HCT116 (cell line): ENCODE results near the gene DOP1A. TPM values are rescaled to one million over a fixed set of nuclear protein-coding genes. Genes with fewer than 3 reads are reported as not detected.

Experiments
- ATAC-seq: fragments of 200-7000 bp; cut with Tn5 transposase; 2 replicates; pipeline ENCODE4 v1.9.1; 2020; ENCODE audit warnings: mild to moderate bottlenecking, moderate library complexity
- BruUV-seq: library from RNA; stranded (reverse); fragments of 400-500 nt; replicated peaks from 2 replicates; lab custom pipeline; 2021; lab: Mats Ljungman, UMichigan
- CTCF ChIA-PET: fragments of 300-600 bp; sonication (Branson Sonifier 250); formaldehyde crosslinking; loops from one replicate; lab custom pipeline; 2021; ENCODE audit warnings: antibody characterized with exemption; lab: Charles Lee
- POLR2A ChIA-PET: fragments of 300-600, 350-600 bp; sonication (Branson Sonifier 250); formaldehyde crosslinking; loops from one replicate; lab custom pipeline; 2021; ENCODE audit warnings: antibody characterized with exemption; lab: Charles Lee
- RAD21 ChIA-PET, 2 experiments: fragments of 300-600 bp; sonication (Branson Sonifier 250); formaldehyde crosslinking; loops; one replicate each; lab custom pipeline; 2023; ENCODE audit warnings: low total read pairs in 2 of 2; ENCODE audit not compliant: uncharacterized antibody in 2 of 2, unreplicated experiment in 2 of 2, low non-redundant PET in 1 of 2; lab: Charles Lee
- DNase-seq: peaks from one replicate; pipeline ENCODE4 v3.0.0-alpha.2; 2010; ENCODE audit warnings: low read depth, low spot score
- H2AFZ ChIP-seq: fragments of 200-600 bp; shearing (Covaris generic), sonication (generic); 2 replicates; pipeline ENCODE4 v1.6.1; 2017; ENCODE audit warnings: low read depth, mixed run types, mixed read lengths, antibody characterized with exemption, low read length; ENCODE audit not compliant: poor library complexity, severe bottlenecking
- H3K27ac ChIP-seq: 2 replicates; pipeline ENCODE4 v1.5.1; 2012; ENCODE audit warnings: low read depth, low read length
- H3K27me3 ChIP-seq: fragments of 200-600 bp; sonication (generic); 2 replicates; pipeline ENCODE4 v1.6.1; 2016; ENCODE audit warnings: mixed run types, low read length, mixed read lengths; ENCODE audit not compliant: insufficient read depth
- H3K36me3 ChIP-seq, 2 experiments: fragments of 200-500 bp in 1 of 2; fragments of 200-600 bp in 1 of 2; sonication (Bioruptor generic) in 1 of 2; sonication (generic) in 1 of 2; 2 replicates each; pipeline versions ENCODE4 v1.5.1 to v1.6.1; 2014 to 2016; ENCODE audit warnings: low read length in 2 of 2, inconsistent platforms in 1 of 2, mixed read lengths in 1 of 2, mixed run types in 1 of 2; ENCODE audit not compliant: insufficient read depth in 2 of 2, control insufficient read depth in 1 of 2
- H3K4me1 ChIP-seq, 2 experiments: fragments of 200-600 bp in 1 of 2; sonication (generic) in 1 of 2; 2 replicates each; pipeline versions ENCODE4 v1.5.1 to v1.6.1; 2012 to 2017; ENCODE audit warnings: low read length in 2 of 2, inconsistent platforms in 1 of 2, mild to moderate bottlenecking in 1 of 2, mixed read lengths in 1 of 2, mixed run types in 1 of 2, moderate library complexity in 1 of 2; ENCODE audit not compliant: insufficient read depth in 2 of 2, control insufficient read depth in 1 of 2
- H3K4me2 ChIP-seq: fragments of 200-600 bp; sonication (generic); 2 replicates; pipeline ENCODE4 v1.6.1; 2017; ENCODE audit warnings: mixed run types, low read length, mixed read lengths
- H3K4me3 ChIP-seq, 2 experiments: fragments of 200-600 bp in 1 of 2; sonication (generic) in 1 of 2; replicated peaks in 1 of 2; 2 replicates each; pipeline ENCODE4 v1.5.1; 2011 to 2016; ENCODE audit warnings: low read length in 2 of 2, control low read depth in 1 of 2, low read depth in 1 of 2, mild to moderate bottlenecking in 1 of 2, mixed read lengths in 1 of 2, mixed run types in 1 of 2
- H3K79me2 ChIP-seq: fragments of 200-600 bp; sonication (generic); 2 replicates; pipeline ENCODE4 v1.6.1; 2017; ENCODE audit warnings: mild to moderate bottlenecking, mixed run types, low read length, moderate library complexity, mixed read lengths; ENCODE audit not compliant: insufficient read depth
- H3K9ac ChIP-seq: fragments of 200-600 bp; sonication (generic); 2 replicates; pipeline ENCODE4 v1.6.1; 2016; ENCODE audit warnings: low read length, mixed read lengths
- H3K9me2 ChIP-seq: fragments of 200-600 bp; sonication (generic), shearing (Covaris generic); 2 replicates; pipeline ENCODE4 v1.6.1; 2017; ENCODE audit warnings: mixed run types, mild to moderate bottlenecking, moderate library complexity; ENCODE audit not compliant: insufficient read depth
- H3K9me3 ChIP-seq, 2 experiments: fragments of 200-500 bp in 1 of 2; fragments of 200-600 bp in 1 of 2; sonication (Bioruptor generic) in 1 of 2; sonication (generic) in 1 of 2; 2 replicates each; pipeline ENCODE4 v1.6.1; 2014 to 2017; ENCODE audit warnings: low read length in 2 of 2, mixed read lengths in 2 of 2, inconsistent platforms in 1 of 2, low read depth in 1 of 2, mild to moderate bottlenecking in 1 of 2, mixed run types in 1 of 2, moderate library complexity in 1 of 2; ENCODE audit not compliant: control insufficient read depth in 1 of 2, insufficient read depth in 1 of 2
- H4K20me1 ChIP-seq: fragments of 200-600 bp; sonication (generic), shearing (Covaris generic); 2 replicates; pipeline ENCODE4 v1.6.1; 2017; ENCODE audit warnings: mixed run types, mild to moderate bottlenecking, moderate library complexity; ENCODE audit not compliant: insufficient read depth
- CBX3 ChIP-seq: IDR thresholded peaks from 2 replicates; pipeline ENCODE4 v1.6.1; 2012; ENCODE audit warnings: low read depth
- CEBPB ChIP-seq: IDR thresholded peaks from 2 replicates; pipeline ENCODE4 v1.6.1; 2012; ENCODE audit warnings: low read depth
- EGR1 ChIP-seq: IDR thresholded peaks from 2 replicates; pipeline ENCODE4 v1.6.1; 2012; ENCODE audit warnings: low read depth
- ELF1 ChIP-seq: IDR thresholded peaks from 2 replicates; pipeline ENCODE4 v1.6.1; 2012; ENCODE audit warnings: low read depth, borderline replicate concordance
- EZH2 ChIP-seq: fragments of 200-600 bp; sonication (generic); IDR thresholded peaks from 2 replicates; pipeline ENCODE4 v1.6.1; 2017; ENCODE audit warnings: antibody characterized with exemption, mixed run types
- FOSL1 ChIP-seq: IDR thresholded peaks from 2 replicates; pipeline ENCODE4 v1.6.1; 2012; ENCODE audit warnings: low read depth
- JUND ChIP-seq: IDR thresholded peaks from 2 replicates; pipeline ENCODE4 v1.6.1; 2012
- POLR2A ChIP-seq: IDR thresholded peaks from 2 replicates; pipeline ENCODE4 v1.7.0; 2011; ENCODE audit warnings: borderline replicate concordance; ENCODE audit not compliant: insufficient read depth, insufficient read length; ENCODE audit errors: extremely low read depth
- POLR2AphosphoS5 ChIP-seq: IDR thresholded peaks from 2 replicates; pipeline ENCODE4 v1.6.1; 2011; ENCODE audit warnings: mild to moderate bottlenecking, low read depth, low read length, moderate library complexity
- RAD21 ChIP-seq: IDR thresholded peaks from 2 replicates; pipeline ENCODE4 v1.6.1; 2012; ENCODE audit warnings: low read depth, mild to moderate bottlenecking
- REST ChIP-seq: IDR thresholded peaks from 2 replicates; pipeline ENCODE4 v1.6.1; 2012; ENCODE audit warnings: low read depth
- SIN3A ChIP-seq: IDR thresholded peaks from 2 replicates; pipeline ENCODE4 v1.6.1; 2012; ENCODE audit warnings: low read depth
- SP1 ChIP-seq: IDR thresholded peaks from 2 replicates; pipeline ENCODE4 v1.6.1; 2012; ENCODE audit warnings: low read depth
- SRF ChIP-seq: IDR thresholded peaks from 2 replicates; pipeline ENCODE4 v1.6.1; 2012; ENCODE audit warnings: low read depth
- TCF7L2 ChIP-seq: IDR thresholded peaks from 2 replicates; pipeline ENCODE4 v1.7.0; 2011; ENCODE audit warnings: borderline replicate concordance, inconsistent platforms; ENCODE audit not compliant: insufficient read depth, insufficient read length; ENCODE audit errors: extremely low read depth
- YY1 ChIP-seq: IDR thresholded peaks from 2 replicates; pipeline ENCODE4 v1.6.1; 2011; ENCODE audit warnings: low read length, low read depth, moderate library complexity, mild to moderate bottlenecking; ENCODE audit not compliant: insufficient replicate concordance; ENCODE audit errors: extremely low read depth
- ZBTB33 ChIP-seq: IDR thresholded peaks from 2 replicates; pipeline ENCODE4 v1.6.1; 2011; ENCODE audit warnings: mild to moderate bottlenecking, low read length, moderate library complexity; ENCODE audit not compliant: insufficient replicate concordance; ENCODE audit errors: extremely low read depth
- ZFX ChIP-seq: fragments of 450-650 bp; IDR thresholded peaks from 2 replicates; pipeline ENCODE4 v1.6.1; 2017
- ZNF274 ChIP-seq: fragments of 200-500 bp; sonication (Bioruptor generic); IDR thresholded peaks from 2 replicates; pipeline ENCODE4 v1.6.1; 2014; ENCODE audit warnings: mild to moderate bottlenecking, low read depth, low read length, inconsistent platforms
- intact Hi-C: fragments of 100-400 bp; cut with micrococcal nuclease; formaldehyde crosslinking; loops from 2 replicates; pipeline ENCODE4 v1.10.0; 2022
- total RNA-seq: library from RNA; stranded (reverse); gene quantifications from one replicate; pipeline ENCODE4 v1.2.1, GENCODE V29; 2021; ENCODE audit not compliant: unreplicated experiment
- TF ChIP-seq, protein P1 (sequence below), 3 experiments: fragments of 200-600 bp in 1 of 3; sonication (generic) in 1 of 3; IDR thresholded peaks in 2 of 3; conservative IDR thresholded peaks in 1 of 3; 2 replicates each; pipeline ENCODE4 v1.5.1; 2012 to 2017; ENCODE audit warnings: low read depth in 2 of 3, low read length in 2 of 3, antibody characterized with exemption in 1 of 3, borderline replicate concordance in 1 of 3, control low read depth in 1 of 3, mild to moderate bottlenecking in 1 of 3, mixed read lengths in 1 of 3, mixed run types in 1 of 3, moderate library complexity in 1 of 3; ENCODE audit not compliant: insufficient read depth in 1 of 3

DOP1A gene
- total RNA-seq, 1 experiment from 2014 or later, result 7.1 TPM

GRCh38 chr6:83065511-83066192 is 1.8 kb upstream of the DOP1A start, which contains the start of gene UBE3D:
TSS of gene UBE3D (minus strand) at chr6:83065841. CDS start at chr6:83065718, 123 bp downstream.
- intact Hi-C loops, result loop anchor here (10.0 kb wide), 1 partner anchor 359 kb away; no protein-coding TSS in a partner anchor
- peak; percentile 51 for DNase-seq
- peak within 1 kb of the TSS; percentile 45; the same call in 1 of the 2 replicates for H3K27ac ChIP-seq
- RAD21 ChIA-PET, result interaction anchor here (1.0 to 1.9 kb wide), 2 partner anchors 149 to 448 kb away, joined by 3 to 4 read pairs; no protein-coding TSS in a partner anchor
- H3K9me2 ChIP-seq, result no peaks in the 10 kb centered on the region
- H3K79me2 ChIP-seq, result peaks cover 36% of the 10 kb centered on the region
- peak within 1 kb of the TSS; percentile 88 for H3K4me2 ChIP-seq
- no TSS peak for BruUV-seq
- POLR2A ChIA-PET, result no interaction called here
- peak within 1 kb of the TSS; percentile 99 for H2AFZ ChIP-seq
- no peaks in the 10 kb centered on the region for H3K9me3 ChIP-seq
- H3K36me3 ChIP-seq, result 0 out of 4 replicates have a peak, but pooled peaks cover 0 to 4% of the 10 kb centered on the region in 2 experiments
- H3K9ac ChIP-seq, result peak within 1 kb of the TSS; percentile 84
- no peaks in the 10 kb centered on the region for H3K27me3 ChIP-seq
- H4K20me1 ChIP-seq, result no peaks in the 10 kb centered on the region
- H3K4me1 ChIP-seq, result peaks cover 2 to 23% of the 10 kb centered on the region in 2 experiments; a peak in 3 of 4 replicates
- ATAC-seq, result peak; percentile 77
- CTCF ChIA-PET, result interaction anchor here (0.6 to 4.3 kb wide), 30 partner anchors 8 to 1162 kb away, joined by 3 to 120 read pairs (median 4); partner anchors contain the start of genes CEP162 and PRSS35
- peak within 1 kb of the TSS; percentile 81 to 87 for H3K4me3 ChIP-seq
- TF ChIP-seq RAD21, result peak; percentile 40
- TF ChIP-seq ELF1, result no peak
- TF ChIP-seq POLR2A, result peak; percentile 65
- peak; percentile 92 for TF ChIP-seq POLR2AphosphoS5
- TF ChIP-seq ZNF274, result no peak
- peak; percentile 43; the same call in 1 of the 2 replicates for TF ChIP-seq SIN3A
- no peak for TF ChIP-seq TCF7L2
- no peak for TF ChIP-seq SP1
- no peak for TF ChIP-seq CEBPB
- no peak for TF ChIP-seq REST
- no peak for TF ChIP-seq EZH2
- TF ChIP-seq CBX3, result peak; percentile 89
- TF ChIP-seq ZFX, result no peak
- TF ChIP-seq JUND, result no peak
- TF ChIP-seq, protein P1, sequence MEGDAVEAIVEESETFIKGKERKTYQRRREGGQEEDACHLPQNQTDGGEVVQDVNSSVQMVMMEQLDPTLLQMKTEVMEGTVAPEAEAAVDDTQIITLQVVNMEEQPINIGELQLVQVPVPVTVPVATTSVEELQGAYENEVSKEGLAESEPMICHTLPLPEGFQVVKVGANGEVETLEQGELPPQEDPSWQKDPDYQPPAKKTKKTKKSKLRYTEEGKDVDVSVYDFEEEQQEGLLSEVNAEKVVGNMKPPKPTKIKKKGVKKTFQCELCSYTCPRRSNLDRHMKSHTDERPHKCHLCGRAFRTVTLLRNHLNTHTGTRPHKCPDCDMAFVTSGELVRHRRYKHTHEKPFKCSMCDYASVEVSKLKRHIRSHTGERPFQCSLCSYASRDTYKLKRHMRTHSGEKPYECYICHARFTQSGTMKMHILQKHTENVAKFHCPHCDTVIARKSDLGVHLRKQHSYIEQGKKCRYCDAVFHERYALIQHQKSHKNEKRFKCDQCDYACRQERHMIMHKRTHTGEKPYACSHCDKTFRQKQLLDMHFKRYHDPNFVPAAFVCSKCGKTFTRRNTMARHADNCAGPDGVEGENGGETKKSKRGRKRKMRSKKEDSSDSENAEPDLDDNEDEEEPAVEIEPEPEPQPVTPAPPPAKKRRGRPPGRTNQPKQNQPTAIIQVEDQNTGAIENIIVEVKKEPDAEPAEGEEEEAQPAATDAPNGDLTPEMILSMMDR (IDR thresholded peaks at IDR 0.05 in 2 of 3, conservative IDR thresholded peaks at IDR 0.05 in 1 of 3; ENCODE audit: borderline replicate concordance in 1 of 3, insufficient read depth in 1 of 3, low read depth in 2 of 3, low read length in 2 of 3), result peak; percentile 72 to 86 (median 86)
- TF ChIP-seq EGR1, result no peak
- no peak for TF ChIP-seq SRF
- no peak for TF ChIP-seq FOSL1
- TF ChIP-seq ZBTB33, result no peak
- TF ChIP-seq YY1, result peak; percentile 69
